NCI-H2029 treated with DMSO at 0.1 percent for 48 hours (cell line): ENCODE measurements around the gene RIN3.

Experiments used
- DNase-seq: peaks from one replicate; lab custom pipeline; 2025; lab: John Stamatoyannopoulos, UW

The RIN3 gene

DNA sequence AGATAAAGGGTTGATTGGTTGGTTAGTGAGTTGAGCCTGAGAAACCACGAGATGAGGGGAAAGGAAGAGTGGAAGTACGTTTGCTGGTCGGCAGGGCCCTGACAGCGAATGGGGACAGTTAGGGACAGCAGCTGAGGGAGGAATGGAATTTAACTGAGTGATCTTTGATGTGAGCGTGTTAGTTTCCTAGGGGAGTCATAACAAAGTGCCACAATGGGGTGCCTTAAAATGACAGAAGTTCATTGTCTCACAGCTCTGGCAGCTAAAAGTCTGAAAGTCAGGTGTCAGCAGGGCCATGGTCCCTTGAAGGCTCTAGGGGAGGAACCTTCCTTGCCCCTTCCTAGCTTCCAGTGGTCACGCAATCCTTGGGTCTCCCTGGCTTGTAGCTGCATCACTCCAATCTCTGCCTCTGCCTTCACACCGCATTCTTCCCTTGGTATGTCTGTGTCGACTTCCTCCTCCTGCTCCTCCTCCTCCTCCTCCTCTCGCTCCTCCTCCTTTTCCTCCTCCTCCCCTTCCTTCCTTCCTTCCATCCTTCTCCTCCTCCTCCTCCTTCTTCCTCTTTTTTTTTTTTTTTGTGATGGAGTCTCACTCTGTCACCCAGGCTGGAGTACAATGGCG lies 26.0 kb upstream of the RIN3 start:
- no peak for DNase-seq

DNA sequence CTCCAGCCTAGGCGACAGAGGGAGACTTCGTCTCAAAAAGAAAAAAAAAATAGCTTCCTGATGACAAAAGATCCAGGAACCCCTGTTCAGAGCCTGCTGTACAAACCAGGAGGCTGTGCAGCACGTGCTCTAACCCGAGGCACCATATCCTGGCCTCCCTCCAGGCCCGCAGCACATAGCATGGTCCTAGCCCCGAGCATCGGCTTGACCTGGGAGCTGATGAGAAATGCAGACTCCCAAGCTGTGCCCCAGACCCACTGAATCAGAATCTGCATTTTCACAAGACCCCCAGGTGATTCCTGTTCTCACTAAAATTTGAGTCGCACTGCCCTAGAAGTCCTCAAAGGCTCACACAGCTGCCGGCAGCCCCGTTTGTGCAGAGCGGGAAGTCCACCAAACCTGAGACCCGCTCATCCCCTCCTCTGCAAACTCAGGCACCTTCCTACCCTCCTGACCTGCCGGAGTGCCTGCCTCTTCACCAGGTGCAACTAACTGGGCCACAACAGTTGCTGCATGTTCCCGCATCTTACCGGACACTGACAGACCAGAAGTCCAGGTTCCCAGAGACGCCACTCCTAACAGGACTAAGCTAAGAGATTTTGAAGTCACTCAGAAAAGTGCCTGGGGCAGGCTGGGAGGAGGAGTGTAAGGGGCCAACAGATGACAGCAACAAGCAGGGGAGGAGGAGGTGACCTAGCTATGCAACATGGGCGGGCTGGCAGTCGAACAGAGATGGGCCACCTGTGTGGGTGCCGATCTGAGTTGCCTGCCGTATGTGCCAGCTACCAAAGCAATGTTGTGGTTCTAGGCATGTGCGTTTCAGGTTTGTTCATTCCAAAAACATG lies 24.0 kb upstream of the RIN3 start:
- DNase-seq: no peak

DNA sequence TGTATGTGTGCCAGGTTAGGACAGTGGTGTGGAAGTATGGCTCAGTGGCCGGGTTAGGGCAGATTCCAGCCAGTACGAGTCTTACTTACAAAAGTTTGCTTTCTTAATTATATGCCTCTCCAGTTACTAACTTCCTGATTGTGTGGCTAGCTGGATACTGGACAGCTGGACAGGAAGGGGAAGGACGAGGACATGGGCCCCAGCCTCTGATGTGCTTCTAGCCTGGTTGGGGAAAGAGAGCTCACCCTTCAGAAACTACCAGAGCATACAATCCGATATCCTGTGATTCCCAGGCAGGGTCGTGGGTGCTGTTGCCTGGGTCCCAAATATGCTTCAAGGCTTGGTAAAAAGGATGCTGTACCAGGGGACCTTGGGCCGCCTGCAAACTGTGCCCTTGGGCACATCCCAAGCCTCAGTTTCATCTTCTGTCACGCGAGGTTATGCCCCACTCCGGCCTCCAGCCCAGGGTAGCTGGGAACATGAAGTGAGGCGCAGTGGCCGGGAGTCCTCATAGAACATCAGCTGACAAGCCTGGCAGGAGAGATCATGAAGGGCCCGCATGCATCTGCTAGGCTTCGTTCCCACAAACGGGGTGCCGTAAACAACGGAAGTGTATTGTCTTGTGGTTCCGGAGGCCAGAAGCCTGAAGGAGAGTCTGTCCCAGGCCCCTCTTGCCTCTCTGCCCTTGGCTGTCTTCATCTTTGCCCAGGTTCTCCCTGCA lies 23.2 kb upstream of the RIN3 start:
- no peak for DNase-seq

DNA sequence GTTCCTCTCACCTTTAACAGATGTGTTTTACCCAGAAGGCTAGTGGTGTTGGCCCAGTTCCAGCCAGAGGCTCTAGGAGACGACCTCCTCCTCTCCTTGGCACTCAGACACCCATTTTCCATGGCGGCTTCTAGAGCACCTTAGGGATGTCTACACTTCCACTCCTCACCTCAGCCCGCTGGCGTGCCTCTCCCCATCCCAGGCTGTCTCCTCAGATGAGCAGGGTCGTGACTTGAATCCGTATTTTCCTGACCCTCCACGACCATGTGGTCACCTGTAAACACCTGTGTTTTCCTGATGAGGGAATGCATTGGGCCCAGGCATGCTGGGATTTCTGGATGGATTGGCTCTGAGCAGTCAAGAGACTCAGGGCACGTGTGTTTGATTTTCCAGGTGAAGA lies 21.8 kb upstream of the RIN3 start:
- DNase-seq: no peak

DNA sequence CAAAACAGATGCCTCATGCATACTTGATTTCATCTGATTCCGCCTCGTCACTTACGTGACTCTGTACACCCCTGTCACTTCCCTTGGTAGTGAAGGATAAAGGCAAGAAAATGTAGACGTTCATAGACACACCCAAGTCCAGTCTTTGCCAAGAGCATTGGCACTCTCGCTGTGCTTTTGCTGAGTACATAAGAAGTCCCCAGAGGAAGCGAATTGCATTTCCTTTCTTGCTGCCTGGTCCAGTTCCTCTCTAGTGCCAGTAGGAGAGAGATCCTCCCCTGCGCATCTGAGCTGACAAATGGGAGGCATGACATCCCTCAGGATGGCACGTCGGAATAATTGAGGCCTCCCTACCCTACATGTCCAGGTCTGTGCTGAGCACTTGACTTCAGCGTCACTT lies 21.3 kb upstream of the RIN3 start:
- DNase-seq: no peak

DNA sequence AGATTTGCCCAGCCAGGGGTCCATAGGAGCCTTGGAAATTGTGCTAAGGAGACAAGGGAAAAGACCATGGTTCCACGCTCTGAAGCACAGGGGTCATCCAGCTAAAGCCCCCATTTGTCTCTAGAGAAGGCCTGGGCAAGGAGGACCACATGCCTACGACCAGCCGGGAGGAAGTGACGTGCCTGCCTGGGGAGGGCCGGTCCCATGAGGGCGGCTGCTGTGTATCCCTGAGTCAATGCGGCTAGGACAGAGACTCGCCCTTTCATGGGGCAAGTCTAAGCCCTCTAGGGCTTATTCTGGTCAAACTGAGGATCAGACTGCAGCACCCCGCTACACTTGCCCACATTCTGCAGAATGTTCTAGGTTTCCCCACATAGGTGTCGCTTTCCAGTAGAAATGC lies 20.6 kb upstream of the RIN3 start:
- DNase-seq: no peak

DNA sequence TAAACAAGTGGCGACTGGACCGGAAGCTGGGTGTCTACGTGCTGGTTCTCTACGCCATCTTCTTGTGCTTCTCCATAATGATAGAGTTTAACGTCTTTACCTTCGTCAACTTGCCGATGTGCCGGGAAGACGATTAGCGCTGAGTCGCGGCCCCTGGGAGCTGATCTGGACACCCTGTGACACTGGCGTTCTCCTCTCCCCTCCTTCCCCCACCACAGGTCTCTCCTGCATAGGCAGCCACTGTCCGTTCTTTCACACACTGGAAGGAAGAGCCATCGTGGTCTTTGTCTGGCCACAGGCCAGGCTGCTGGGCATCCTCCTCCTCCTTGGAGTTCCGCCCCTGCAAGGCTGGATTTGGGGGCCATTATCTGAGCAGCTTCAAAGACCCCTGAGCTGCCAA lies 20.1 kb upstream of the RIN3 start:
- no peak for DNase-seq

DNA sequence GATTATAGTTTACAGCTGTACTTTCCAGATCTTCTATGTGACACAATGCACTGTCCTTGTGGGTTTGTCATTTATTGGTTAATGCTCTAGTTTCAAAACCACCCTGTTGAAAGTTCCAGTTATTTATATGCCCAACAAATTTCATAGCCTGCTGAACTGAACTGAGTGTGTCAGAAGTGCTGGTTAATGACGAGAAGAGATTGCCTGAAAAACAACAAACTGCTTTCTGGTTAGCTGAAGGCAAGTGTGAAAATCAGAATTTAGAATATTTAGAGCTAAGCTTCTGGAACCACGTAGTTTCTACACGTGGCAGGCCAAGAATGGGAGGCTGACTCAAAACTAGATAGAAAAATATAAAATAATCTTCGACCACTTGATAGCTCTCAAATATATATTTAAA lies 19.1 kb upstream of the RIN3 start:
- DNase-seq: no peak

DNA sequence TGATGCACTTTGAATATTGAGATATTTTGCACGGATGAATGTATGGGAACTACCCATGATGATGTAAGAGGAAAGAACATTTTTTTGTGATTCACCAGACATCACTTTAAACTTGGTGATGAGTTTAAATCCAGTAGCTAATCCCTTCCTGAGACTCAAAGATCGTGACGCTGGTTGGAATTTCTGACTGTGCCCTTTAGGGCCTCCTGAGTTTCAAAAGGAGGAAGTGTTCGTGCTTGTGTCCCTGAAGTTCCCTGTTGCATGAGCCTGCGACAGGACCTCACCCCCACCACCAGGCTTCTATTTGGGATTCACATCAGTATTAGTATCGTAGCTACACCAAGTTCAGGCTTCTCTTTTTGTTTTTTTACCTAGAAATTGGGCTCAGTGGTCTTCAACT lies 18.6 kb upstream of the RIN3 start:
- DNase-seq: no peak

DNA sequence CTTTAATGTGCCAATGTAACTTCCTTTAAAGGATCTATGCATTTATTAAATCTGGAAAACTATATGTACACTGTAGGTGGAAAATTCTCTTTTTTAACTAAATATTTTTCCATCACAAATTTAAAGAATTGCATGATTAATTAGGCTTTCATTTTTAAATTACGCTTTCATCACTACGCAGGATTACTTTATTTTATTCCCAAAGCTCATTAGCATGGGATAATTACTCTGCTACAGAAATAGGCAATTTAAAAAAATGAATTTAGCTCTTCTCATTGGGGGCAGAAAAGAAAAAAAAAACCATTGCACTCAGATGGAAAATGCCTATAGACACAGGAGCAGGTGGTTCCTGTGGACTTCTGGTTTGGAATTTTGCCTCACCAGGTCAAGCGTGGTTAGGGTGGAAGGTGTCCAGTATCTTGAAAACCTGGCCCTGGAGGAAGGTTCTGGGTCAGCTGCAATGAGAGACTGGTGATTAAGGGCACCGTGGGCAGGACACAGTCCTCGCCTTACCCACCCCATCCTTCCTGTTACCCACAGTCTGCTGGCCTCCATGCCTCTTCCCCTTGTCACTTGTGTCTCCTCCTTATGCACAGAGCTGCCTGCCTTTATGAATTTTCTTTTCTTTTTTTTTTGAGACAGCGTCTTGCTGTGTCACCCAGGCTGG lies 17.3 kb upstream of the RIN3 start:
- DNase-seq: no peak

DNA sequence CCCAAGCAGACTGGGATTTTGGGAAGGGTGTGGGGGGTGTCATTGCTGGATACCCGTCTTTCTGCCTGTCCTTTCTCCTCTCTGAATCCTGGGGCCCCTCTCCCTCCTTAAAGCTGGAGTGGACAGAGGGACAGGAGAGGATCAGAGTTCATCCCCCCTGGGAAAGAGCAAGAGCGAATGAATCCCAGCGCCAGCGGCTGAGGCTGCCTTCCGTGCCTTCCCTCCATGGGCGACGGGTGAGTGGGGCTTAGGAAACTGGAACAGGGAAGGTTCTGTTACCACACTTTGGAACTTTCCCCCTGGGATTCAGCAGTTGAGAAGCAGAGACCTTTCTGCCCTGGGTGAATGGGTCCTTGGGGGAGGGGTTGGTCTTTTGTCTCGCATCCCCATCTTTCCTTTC lies 16.2 kb upstream of the RIN3 start:
- no peak for DNase-seq

DNA sequence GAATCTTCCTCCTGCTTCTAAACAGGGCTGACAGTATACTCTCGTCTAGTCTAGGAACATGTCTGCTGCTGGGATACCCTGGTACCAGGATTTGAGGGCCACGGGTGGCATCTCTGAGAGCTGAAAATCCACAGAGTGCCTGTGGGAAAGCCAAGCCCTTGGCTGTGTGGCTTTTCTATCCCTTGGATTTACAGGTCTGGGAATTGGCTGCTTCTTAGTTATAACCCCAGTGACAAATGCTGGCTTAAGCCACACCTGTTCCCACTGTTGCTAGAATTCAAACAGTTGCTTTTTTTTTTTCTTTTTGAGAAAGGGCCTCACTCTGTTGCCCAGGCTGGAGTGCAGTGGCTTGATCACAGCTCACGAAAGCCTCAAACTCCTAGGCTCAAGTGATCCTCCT lies 14.3 kb upstream of the RIN3 start:
- no peak for DNase-seq

DNA sequence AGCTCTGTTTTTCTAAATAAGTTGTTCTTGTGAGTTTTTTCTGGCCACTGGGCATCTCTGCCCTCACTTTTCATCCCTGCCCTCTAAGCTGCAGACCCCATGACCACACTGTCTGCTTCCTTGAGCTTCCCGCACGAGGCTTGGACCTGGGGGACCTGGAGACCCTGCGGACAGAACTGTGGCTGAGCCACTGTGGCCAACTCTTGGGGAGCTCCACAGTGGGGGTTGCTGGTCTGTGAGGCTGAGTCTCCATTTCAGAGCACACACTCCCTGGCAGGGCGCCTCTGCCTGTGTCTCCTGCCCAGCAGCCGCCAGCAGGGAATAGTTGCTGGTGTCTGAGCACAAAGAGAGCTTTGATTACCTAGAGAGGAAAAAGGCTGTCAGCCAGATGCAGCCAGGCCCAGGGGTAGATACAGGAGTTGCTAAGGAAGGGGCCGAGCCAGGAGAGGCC lies 13.1 kb upstream of the RIN3 start:
- DNase-seq: no peak

DNA sequence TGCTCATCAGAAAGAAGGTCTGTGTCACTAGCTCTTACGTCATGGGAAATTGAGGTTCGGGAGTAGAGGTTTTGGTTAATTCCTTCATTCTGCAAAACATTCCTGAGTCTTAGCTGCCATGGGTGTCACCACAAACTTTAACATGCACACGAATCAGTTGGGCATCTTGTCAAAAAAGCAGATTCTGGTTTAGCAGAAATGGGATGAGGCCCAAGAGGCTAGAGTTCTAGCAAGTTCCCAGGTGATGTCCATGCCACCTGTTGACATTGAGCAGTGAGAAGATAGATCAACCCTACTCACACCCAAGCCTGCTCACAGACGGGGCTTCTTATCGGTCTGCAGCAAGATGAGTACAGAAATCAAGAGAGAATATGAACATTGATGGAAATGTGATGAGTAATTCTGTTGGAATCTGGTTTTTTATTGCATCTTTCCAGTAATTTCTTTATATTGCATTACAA lies 11.7 kb upstream of the RIN3 start:
- no peak for DNase-seq

DNA sequence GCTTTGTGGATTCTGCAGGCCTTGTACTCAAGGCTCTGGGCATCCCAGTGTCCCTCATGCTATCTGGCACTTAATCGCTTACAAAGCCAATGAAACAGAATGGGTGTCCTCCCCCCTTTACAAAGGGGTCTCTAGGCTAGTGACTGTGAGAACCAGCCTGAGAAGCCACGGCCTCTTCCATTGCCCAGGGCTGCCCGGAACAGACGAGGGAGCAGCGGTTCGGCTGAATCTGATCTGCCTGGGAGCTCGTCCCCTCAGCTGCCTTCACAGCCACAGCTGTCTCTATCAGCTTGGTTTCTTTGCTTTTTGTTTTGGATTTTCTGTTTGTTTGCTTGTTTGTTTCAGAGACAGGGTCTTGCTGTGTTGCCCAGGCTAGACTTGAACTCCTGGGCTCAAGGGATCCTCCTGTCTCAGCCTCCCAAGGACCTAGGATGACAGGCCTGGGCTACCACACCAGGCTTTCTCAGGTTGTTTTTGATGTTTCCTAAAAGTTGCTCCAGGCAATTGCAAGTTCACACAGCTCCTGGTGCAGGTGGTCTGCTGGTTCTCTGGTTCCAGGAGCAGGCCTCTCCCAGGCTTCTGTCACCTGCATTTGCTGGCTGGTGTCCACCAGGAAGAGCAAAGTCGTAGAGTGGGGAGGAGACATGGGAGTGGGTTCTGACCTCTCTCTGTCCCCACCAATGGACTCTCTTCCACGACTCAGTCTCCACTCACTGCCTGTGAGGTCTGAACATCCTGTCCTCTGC lies 10.9 kb upstream of the RIN3 start:
- DNase-seq: no peak

DNA sequence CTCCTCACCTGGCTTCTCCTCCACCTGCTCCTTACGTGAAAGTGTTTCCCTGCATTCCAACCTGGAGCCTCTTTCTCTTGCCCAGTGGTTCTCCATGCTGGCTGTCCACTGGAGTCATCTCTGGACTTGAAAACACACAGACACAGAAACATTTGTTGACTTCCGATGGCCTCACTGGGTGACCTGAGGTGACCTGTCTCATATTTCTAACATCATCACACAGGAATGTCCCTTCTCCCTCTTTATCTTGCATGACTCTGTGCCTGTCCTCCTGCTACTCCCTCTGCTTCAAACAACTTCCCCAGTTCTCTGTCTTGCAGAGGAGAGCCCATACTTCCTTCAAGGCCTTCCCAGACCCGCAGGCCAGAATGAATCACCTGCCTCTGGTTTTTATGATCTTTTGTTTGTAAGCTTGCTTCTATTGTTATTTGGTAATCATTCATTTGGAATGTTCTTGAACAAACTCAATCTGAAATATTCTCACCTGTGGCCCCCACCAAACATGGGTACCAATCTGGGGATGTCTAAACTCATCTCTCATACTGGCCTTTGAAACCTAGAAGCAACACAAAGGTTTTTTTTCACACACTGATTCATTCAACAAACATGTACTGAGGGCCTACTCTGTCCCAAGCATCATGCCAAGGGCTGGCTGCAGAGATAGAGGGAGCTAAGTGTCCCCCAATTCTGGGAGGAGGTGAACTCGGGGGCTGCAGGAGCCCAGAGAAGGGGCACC lies 9.7 kb upstream of the RIN3 start:
- no peak for DNase-seq

DNA sequence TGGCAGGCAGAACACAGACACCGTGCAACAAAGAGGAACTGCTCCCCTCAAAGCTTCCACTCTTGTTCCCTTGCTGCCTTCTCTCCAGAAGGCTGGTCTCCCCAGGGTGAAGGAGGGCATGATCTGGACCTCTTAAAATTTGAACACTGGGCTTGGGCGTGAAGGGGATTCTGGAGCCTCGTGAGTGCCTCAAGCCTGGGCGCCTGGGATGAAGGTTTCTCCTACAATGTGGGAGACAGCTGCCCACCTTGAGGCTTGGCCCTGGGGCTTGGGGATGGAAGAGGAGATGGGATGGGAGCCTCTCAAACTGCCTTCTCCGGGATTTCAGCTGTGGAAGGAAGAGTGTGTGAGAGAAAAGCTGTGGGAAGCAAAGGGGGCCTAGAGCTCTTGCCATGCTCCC lies 7.8 kb upstream of the RIN3 start:
- DNase-seq: no peak

DNA sequence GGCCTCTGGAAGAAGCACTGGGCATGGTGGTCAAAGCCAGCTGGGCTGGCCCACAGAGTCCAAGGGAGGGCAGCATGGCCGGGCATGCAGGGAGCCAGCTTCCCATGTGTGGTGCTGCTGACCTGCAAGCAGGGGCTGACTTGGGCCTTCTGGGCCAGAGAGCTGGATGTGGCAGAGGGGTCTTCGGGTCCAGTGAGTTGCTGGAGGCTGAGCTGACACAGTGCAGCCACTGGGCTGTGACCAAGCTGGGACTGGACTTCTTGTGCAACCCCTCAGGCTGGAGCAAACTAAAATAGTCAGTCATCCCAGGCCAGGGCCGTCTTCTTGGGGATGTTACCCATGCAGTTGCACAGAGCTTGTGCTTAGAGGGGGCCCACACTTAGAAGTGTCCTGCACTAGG lies 7.3 kb upstream of the RIN3 start:
- no peak for DNase-seq

DNA sequence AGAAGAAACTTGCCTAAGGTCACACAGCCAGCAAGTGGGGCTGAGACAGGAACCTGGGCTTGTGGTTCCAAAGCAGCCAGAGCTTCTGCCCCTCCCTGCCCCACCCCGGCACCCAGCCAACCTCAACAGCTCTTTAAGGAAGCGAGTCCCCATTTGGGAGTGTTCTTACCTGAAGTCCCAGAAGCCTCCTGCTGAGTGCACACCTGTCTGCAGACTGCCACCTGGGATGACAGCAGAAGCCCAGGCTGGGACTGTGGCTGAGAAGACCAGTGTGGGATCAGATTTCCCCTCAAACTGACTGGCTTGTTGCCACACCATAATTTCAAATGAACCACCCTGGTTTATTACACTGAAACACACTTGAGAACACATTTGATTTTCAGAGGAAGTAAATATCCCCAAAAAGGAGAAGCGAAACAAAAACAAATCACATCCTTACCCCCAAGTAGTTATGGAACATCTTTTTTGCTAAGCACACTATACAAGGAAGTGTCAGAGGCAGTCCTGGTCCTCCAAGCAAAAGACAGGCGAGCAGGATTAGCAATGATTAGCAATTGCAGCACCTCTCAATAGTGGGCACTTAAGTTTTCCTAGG lies 6.3 kb upstream of the RIN3 start:
- DNase-seq: peak; percentile 56

DNA sequence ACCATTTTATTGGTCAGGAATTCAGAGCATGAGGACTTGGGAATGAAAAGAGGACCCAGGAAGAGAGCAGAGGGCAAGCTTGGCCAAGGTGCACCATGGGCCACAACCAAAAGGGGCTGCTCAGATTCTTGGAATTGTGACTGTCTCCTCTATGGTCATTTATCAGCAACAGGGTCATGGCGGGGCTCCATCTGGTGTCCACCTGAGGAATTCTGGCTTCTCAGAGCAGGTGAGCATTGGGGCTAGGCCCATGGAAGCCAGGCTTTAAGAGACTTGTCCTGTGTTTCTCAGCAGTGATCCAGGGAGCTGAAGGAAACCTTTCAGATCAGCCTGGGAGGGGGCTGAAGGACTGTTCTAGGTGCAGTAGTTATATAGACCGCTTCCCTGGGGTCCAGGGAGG lies 2.6 kb upstream of the RIN3 start:
- no peak for DNase-seq
